ENCODE data around the gene LRP1B. TPM values are rescaled to one million over a fixed set of nuclear protein-coding genes. Genes with fewer than 3 reads are reported as not detected.
A peak's percentile ranks its signal among the peaks of the same experiment; 100 is the strongest.

LRP1B gene
- total and polyA plus RNA-seq, 8 donors, result 0.03 to 1.6 (median 0.84) TPM

DNA sequence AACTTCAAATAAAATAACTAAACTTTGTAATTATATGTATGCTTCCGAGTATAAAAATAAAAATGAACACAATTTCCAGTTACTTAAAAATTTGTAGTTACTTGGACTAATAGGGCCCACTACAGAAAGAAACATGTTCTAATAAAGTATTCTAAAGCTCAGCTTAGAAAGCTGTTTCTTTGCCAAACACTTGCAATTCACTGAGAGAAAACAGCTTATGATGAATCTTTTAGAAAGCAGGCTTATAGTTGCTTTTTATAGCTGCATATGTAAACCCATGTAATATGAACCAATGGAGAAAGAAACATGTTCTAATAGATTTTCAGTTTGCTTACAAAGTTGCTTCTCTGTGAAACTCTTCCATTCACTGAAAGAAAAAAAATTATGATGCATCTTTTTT, 766.0 kb downstream of the LRP1B start:
- Histone ChIP-seq H3K36me3 (no peaks in the 10 kb centered on the region), H3K27ac (no peak overlapping the region), H3K9me3 (no peaks in the 10 kb centered on the region), H3K27me3 (no peaks in the 10 kb centered on the region), H3K4me1 (no peaks in the 10 kb centered on the region), H3K4me3 (no peak overlapping the region)
- no peak for DNase-seq
- TF ChIP-seq, protein P1, sequence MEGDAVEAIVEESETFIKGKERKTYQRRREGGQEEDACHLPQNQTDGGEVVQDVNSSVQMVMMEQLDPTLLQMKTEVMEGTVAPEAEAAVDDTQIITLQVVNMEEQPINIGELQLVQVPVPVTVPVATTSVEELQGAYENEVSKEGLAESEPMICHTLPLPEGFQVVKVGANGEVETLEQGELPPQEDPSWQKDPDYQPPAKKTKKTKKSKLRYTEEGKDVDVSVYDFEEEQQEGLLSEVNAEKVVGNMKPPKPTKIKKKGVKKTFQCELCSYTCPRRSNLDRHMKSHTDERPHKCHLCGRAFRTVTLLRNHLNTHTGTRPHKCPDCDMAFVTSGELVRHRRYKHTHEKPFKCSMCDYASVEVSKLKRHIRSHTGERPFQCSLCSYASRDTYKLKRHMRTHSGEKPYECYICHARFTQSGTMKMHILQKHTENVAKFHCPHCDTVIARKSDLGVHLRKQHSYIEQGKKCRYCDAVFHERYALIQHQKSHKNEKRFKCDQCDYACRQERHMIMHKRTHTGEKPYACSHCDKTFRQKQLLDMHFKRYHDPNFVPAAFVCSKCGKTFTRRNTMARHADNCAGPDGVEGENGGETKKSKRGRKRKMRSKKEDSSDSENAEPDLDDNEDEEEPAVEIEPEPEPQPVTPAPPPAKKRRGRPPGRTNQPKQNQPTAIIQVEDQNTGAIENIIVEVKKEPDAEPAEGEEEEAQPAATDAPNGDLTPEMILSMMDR (IDR thresholded peaks at IDR 0.05), result no peak
- no peak for ATAC-seq
- intact Hi-C loops (cut with DNase I), result no loop called here

DNA sequence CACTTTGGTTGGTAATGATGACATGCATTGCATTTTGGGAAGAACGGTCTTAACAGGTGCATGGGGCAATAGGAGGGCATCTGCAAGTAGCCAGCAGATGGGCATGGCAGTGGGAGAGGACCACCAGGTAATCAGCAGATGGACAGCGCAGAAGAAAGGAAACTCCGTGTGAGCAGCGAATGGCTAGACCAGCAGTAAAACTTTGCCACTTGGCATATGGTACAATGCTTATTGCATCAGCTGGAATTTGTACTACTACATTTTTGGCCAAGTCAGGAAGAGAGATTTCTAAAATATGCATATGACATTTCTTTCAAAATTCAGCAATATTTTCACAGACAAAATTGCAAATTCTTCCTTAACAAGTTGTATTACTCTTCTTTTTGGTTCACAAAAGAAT, 768.5 kb downstream of the LRP1B start:
- Histone ChIP-seq H3K4me1 (no peaks in the 10 kb centered on the region), H3K4me3 (no peak overlapping the region), H3K27ac (no peak overlapping the region), H3K36me3 (no peaks in the 10 kb centered on the region), H3K27me3 (no peaks in the 10 kb centered on the region), H3K9me3 (no peaks in the 10 kb centered on the region)
- no peak for ATAC-seq
- DNase-seq, result no peak
- TF ChIP-seq, protein P1 (IDR thresholded peaks at IDR 0.05), result no peak
- intact Hi-C loops (cut with DNase I), result no loop called here

GRCh38 chr2:141348481-141348880, 782.3 kb downstream of the LRP1B start:
- DNase-seq, result no peak
- ATAC-seq, result no peak
- Histone ChIP-seq H3K4me1 (no peaks in the 10 kb centered on the region), H3K4me3 (no peak overlapping the region), H3K9me3 (no peaks in the 10 kb centered on the region), H3K36me3 (no peaks in the 10 kb centered on the region), H3K27me3 (no peaks in the 10 kb centered on the region), H3K27ac (no peak overlapping the region)
- TF ChIP-seq, protein P1 (IDR thresholded peaks at IDR 0.05), result no peak
- intact Hi-C loops (cut with DNase I), result no loop called here

GRCh38 chr2:141341444-141341843, 789.4 kb downstream of the LRP1B start:
- intact Hi-C loops (cut with DNase I), result no loop called here
- Histone ChIP-seq H3K4me1 (no peaks in the 10 kb centered on the region), H3K4me3 (no peak overlapping the region), H3K27ac (no peak overlapping the region), H3K27me3 (no peaks in the 10 kb centered on the region), H3K9me3 (no peaks in the 10 kb centered on the region), H3K36me3 (no peaks in the 10 kb centered on the region)
- no peak for ATAC-seq
- TF ChIP-seq, protein P1 (IDR thresholded peaks at IDR 0.05), result no peak
- DNase-seq, result peak in 1 of 4 donors; percentile 4

DNA sequence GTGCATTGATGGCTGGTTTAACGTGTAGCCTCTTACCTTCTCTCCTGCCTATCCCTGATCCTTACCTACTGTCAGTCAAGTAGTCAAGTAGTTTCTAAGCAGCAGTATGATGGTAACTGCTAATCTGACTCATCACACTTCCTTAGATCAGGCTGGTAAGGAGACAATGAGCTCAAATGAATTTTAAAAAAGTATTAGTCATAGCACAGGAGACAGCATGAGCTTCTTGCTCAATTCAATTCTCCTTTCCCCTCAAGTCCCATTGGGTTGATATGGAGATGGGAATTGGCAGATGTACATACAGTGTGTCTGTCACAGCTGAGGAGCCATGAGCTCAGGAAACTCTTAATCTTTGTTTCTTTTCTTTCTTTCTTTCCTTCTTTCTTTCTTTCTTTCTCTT, 799.7 kb downstream of the LRP1B start:
- H3K4me3 ChIP-seq, result no peak overlapping the region
- no peak overlapping the region for H3K27ac ChIP-seq
- DNase-seq (no peak), ATAC-seq (peak; percentile 33)
- no peaks in the 10 kb centered on the region for H3K36me3 ChIP-seq
- H3K9me3 ChIP-seq, result no peaks in the 10 kb centered on the region
- H3K4me1 ChIP-seq, result no peaks in the 10 kb centered on the region
- H3K27me3 ChIP-seq, result no peaks in the 10 kb centered on the region
- intact Hi-C loops (cut with DNase I), result no loop called here
- TF ChIP-seq, protein P1 (IDR thresholded peaks at IDR 0.05), result no peak

Measured in left lung (tissue), 10 donors.